ENCODE measurements around the gene TSR3. TPM values are rescaled to one million over a fixed set of nuclear protein-coding genes. Genes with fewer than 3 reads are reported as not detected.

TSR3 gene
- total RNA-seq, 2 experiments from 2014 or later = 48.5 to 50.7 TPM

DNA sequence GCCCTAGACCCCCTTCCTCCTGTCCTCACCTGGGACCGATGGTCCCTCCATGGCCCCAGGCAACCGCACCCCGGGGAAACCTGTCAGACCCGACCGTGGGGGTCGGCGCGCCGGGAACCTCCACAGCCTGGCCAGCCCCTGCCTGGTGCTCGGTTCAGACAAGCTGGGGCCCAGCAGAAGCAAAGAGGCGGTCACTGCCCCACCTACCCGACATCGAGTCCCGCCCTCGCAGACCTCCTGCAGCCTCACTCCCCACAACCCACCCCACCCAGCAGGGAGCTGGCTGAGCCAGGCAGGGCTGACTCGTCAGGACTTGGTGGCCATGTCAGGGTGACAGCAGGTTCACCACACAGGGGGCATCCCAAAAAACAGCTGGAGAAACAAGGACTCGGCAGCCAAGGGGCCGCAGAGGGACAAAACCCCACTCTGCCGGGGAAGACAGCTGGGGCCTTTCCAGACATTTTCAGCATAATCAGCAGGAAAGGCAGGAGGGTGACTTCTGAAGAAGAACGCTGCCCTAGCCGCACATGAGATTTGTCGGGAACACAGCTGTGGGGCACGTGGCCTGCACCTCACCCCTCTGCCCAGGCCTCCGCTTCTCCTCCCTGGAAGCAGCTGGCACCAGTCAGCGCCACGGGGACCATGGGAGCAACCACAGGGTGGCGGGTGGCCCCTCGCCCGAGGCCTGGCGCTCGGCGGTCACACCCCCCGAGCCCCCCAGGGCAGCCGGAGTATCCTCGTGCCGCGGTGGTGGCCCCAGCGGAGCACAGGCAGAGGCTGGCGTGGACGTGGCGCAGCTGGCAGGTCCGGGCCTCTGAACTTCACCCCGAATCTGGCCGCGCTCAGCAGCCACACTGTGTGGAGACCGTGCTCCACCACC, 23.0 kb upstream of the TSR3 start:
- Mint-ChIP-seq H3K4me3 (no peak overlapping the region), H3K4me1 (ENCODE audit: low read depth) (peaks cover 14% of the 10 kb centered on the region), H3K36me3 (ENCODE audit: low read depth) (peaks cover 4% of the 10 kb centered on the region), H3K27ac (no peak overlapping the region), H3K27me3 (ENCODE audit: low read depth) (no peaks in the 10 kb centered on the region), H3K9me3 (no peaks in the 10 kb centered on the region)
- intact Hi-C loops (cut with micrococcal nuclease) = loop anchor here (5.0 kb wide), 1 partner anchor 38 kb away; the partner anchor contains the start of gene UNKL
- CTCF ChIA-PET = no interaction called here
- DNase-seq = no peak

- DNase-seq = no peak
- CTCF ChIA-PET = interaction anchor here (0.6 to 1.1 kb wide), 2 partner anchors 12 to 33 kb away, joined by 3 read pairs; no protein-coding TSS in a partner anchor
- intact Hi-C loops (cut with micrococcal nuclease) = no loop called here
- no peaks in the 10 kb centered on the region for H3K9me3 Mint-ChIP-seq
- no peaks in the 10 kb centered on the region for H3K4me1 Mint-ChIP-seq (ENCODE audit: low read depth)
- H3K4me3 Mint-ChIP-seq = no peak overlapping the region
- H3K36me3 Mint-ChIP-seq (ENCODE audit: low read depth) = peaks cover 5% of the 10 kb centered on the region
- no peak overlapping the region for H3K27ac Mint-ChIP-seq
- no peaks in the 10 kb centered on the region for H3K27me3 Mint-ChIP-seq (ENCODE audit: low read depth)
These were observed 20.7 kb upstream of the TSR3 start for GRCh38 chr16:1372292-1372950.

DNA sequence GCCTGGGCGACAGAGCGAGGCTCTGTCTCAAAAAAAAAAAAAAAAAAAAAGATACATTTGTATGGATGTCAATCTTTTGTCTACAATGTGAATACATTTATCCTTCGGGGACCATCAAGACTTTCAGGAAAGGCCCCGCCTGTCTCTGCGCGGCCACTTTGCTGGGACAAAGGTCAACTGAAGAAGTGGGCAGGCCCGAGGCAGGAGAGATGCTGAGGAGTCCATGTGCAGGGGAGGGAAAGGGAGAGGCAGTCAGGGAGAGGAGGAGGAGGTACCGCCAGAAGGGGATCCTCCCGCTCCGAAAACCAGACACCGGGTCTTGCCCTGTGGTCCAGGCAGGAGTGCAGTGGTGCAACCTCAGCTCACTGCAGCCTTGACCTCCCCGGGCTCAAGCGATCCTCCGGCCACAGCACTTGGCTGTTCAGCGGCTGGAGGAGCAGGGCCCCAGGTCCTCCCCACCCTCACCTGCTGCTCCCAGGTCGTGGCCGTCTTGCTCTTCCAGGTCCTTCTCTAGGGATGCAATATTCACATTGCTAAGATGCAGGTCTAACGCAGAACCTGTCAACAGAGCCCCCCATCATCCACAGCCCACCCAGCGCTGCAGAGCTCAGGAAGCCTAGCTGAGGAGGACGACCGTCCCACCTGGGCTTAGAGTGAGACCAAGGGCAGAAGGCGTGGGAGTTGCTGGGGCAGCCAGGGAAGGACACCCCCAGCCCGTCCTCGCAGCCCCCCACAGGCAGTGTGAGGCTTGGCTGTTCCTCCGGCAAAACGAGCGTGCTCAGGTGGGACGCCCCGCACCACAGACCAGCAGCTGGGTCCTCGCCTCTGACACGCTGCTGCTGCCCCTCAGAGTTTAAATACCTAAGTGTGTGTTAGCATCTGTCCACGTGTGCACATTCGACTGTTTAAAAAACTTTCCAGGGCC, 19.6 kb upstream of the TSR3 start:
- no peaks in the 10 kb centered on the region for H3K4me1 Mint-ChIP-seq (ENCODE audit: low read depth)
- no peak overlapping the region for H3K4me3 Mint-ChIP-seq
- CTCF ChIA-PET = interaction anchor here (1.1 kb wide), 1 partner anchor 11 kb away, joined by 3 read pairs; no protein-coding TSS in a partner anchor
- no peaks in the 10 kb centered on the region for H3K27me3 Mint-ChIP-seq (ENCODE audit: low read depth)
- H3K36me3 Mint-ChIP-seq (ENCODE audit: low read depth) = peaks cover 7% of the 10 kb centered on the region
- no peak for DNase-seq
- H3K27ac Mint-ChIP-seq = no peak overlapping the region
- H3K9me3 Mint-ChIP-seq = no peaks in the 10 kb centered on the region
- intact Hi-C loops (cut with micrococcal nuclease) = no loop called here

DNA sequence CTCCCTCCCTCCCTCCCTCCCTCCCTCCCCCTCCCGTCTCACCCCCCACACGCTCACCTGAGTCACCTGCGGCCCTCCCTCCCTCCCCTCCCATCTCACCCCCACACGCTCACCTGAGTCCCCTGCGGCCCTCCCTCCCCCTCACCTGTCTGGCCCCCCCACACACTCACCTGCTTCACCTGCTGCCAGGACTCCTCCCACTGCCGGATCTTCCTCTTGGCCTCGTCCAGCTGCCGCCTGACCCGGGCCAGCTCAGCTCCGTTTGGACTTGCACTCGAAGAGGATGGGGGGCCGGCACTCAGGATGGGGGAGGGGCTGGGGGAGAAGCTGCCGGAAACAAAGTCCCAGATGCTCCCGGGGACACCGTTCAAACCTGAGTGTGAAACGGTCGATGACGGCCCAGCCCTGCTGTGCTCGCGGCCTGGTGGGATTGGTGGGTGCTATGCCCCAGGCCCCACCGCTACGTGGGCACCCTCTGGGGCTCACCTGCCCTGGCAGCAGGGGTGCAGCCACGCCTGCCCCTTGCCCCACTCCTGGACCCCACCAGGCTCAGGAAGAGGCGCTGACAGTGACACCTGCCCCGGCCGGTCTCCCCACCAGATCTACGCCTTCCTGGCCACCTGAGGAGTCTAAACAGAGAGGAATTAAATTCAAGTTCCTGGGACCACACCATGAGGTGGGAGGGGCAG, 16.0 kb upstream of the TSR3 start:
- H3K36me3 Mint-ChIP-seq (ENCODE audit: low read depth) = peaks cover 17% of the 10 kb centered on the region
- CTCF ChIA-PET = interaction anchor here (0.7 kb wide), 1 partner anchor 339 kb away, joined by 3 read pairs; the partner anchor contains the start of gene MAPK8IP3
- H3K4me1 Mint-ChIP-seq (ENCODE audit: low read depth) = peaks cover 2% of the 10 kb centered on the region
- intact Hi-C loops (cut with micrococcal nuclease) = no loop called here
- H3K27me3 Mint-ChIP-seq (ENCODE audit: low read depth) = no peaks in the 10 kb centered on the region
- H3K4me3 Mint-ChIP-seq = no peak overlapping the region
- H3K9me3 Mint-ChIP-seq = no peaks in the 10 kb centered on the region
- DNase-seq = no peak
- H3K27ac Mint-ChIP-seq = no peak overlapping the region

- CTCF ChIA-PET = interaction anchor here (0.7 kb wide), 1 partner anchor 339 kb away, joined by 3 read pairs; the partner anchor contains the start of gene MAPK8IP3
- intact Hi-C loops (cut with micrococcal nuclease) = no loop called here
- peaks cover 2% of the 10 kb centered on the region for H3K4me1 Mint-ChIP-seq (ENCODE audit: low read depth)
- no peak overlapping the region for H3K4me3 Mint-ChIP-seq
- no peaks in the 10 kb centered on the region for H3K9me3 Mint-ChIP-seq
- no peak overlapping the region for H3K27ac Mint-ChIP-seq
- H3K27me3 Mint-ChIP-seq (ENCODE audit: low read depth) = no peaks in the 10 kb centered on the region
- DNase-seq = no peak
- peaks cover 17% of the 10 kb centered on the region for H3K36me3 Mint-ChIP-seq (ENCODE audit: low read depth)
These were observed 15.1 kb upstream of the TSR3 start for GRCh38 chr16:1366712-1367299.

- H3K4me1 Mint-ChIP-seq (ENCODE audit: low read depth) = peaks cover 2% of the 10 kb centered on the region
- no peak overlapping the region for H3K27ac Mint-ChIP-seq
- CTCF ChIA-PET = no interaction called here
- H3K4me3 Mint-ChIP-seq = no peak overlapping the region
- no peaks in the 10 kb centered on the region for H3K9me3 Mint-ChIP-seq
- intact Hi-C loops (cut with micrococcal nuclease) = no loop called here
- H3K36me3 Mint-ChIP-seq (ENCODE audit: low read depth) = peaks cover 17% of the 10 kb centered on the region
- H3K27me3 Mint-ChIP-seq (ENCODE audit: low read depth) = no peaks in the 10 kb centered on the region
- DNase-seq = no peak
These were observed 14.5 kb upstream of the TSR3 start for GRCh38 chr16:1366060-1366711.

DNA sequence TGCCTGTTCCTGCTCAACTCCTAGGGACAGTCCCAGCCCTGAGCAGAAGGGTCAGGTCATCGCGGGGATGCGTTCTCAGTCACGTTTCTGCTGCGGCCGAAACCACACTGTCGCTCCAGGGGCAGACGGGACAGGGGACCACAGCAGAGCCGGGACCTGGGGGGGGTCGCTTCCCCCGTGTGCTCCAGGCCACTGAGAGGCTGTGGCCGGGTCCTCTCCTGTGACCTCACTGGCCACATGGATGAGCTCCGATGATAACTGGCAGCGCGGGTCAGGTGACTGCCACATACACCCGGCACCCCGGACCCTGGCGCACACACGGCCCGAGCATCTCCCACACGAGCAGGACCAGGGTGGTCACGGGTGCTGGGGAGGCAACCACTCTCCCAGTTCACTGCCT, 12.8 kb upstream of the TSR3 start:
- H3K9me3 Mint-ChIP-seq = no peaks in the 10 kb centered on the region
- no peak overlapping the region for H3K4me3 Mint-ChIP-seq
- peaks cover 18% of the 10 kb centered on the region for H3K36me3 Mint-ChIP-seq (ENCODE audit: low read depth)
- no peak for DNase-seq
- no peaks in the 10 kb centered on the region for H3K27me3 Mint-ChIP-seq (ENCODE audit: low read depth)
- intact Hi-C loops (cut with micrococcal nuclease) = no loop called here
- no peak overlapping the region for H3K27ac Mint-ChIP-seq
- H3K4me1 Mint-ChIP-seq (ENCODE audit: low read depth) = peaks cover 2% of the 10 kb centered on the region
- CTCF ChIA-PET = interaction anchor here (0.8 to 2.6 kb wide), 9 partner anchors 14 to 347 kb away, joined by 3 to 11 read pairs (median 3); no protein-coding TSS in a partner anchor

DNA sequence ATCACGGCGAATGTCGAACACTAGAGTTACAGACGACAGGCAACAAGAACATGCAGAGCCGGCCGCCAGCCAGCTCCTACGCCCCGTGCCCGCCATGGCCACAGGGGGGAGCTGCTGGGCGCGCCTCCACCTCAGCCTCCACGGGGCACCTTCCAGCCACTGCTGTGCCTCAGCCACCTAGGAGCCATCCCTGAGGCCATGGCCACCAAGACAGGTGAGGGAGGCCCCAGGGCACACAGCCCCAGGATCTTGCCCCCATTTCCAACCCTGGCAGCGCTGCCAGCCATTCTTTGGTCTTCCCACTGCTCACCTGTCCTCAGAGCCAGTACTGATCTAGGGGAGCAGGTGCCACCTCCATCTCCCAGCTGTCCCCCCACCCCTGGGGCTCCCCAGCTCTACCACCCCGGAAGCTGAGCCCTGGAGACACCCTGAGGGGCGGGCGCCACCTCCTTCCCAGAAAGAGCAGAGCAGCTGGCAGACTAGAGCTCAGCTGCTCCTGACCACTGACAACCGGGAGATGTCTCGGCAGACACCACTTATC, 11.9 kb upstream of the TSR3 start:
- Mint-ChIP-seq H3K27me3 (ENCODE audit: low read depth) (no peaks in the 10 kb centered on the region), H3K9me3 (no peaks in the 10 kb centered on the region), H3K4me1 (ENCODE audit: low read depth) (peaks cover 2% of the 10 kb centered on the region), H3K27ac (peak overlapping the region; percentile 46), H3K4me3 (no peak overlapping the region), H3K36me3 (ENCODE audit: low read depth) (peaks cover 17% of the 10 kb centered on the region)
- intact Hi-C loops (cut with micrococcal nuclease) = loop anchor here (1.0 kb wide), 3 partner anchors 45 to 175 kb away; no protein-coding TSS in a partner anchor
- peak; percentile 79 for DNase-seq
- CTCF ChIA-PET = interaction anchor here (0.6 to 2.6 kb wide), 19 partner anchors 10 to 776 kb away, joined by 3 to 11 read pairs (median 3); no protein-coding TSS in a partner anchor

GRCh38 chr16:1362807-1363206, 11.1 kb upstream of the TSR3 start:
- CTCF ChIA-PET = interaction anchor here (0.6 to 2.6 kb wide), 9 partner anchors 10 to 776 kb away, joined by 3 to 11 read pairs (median 3); no protein-coding TSS in a partner anchor
- no peak overlapping the region for H3K4me3 Mint-ChIP-seq
- peaks cover 5% of the 10 kb centered on the region for H3K4me1 Mint-ChIP-seq (ENCODE audit: low read depth)
- H3K9me3 Mint-ChIP-seq = no peaks in the 10 kb centered on the region
- H3K27me3 Mint-ChIP-seq (ENCODE audit: low read depth) = no peaks in the 10 kb centered on the region
- H3K36me3 Mint-ChIP-seq (ENCODE audit: low read depth) = peaks cover 14% of the 10 kb centered on the region
- no peak overlapping the region for H3K27ac Mint-ChIP-seq
- no peak for DNase-seq
- intact Hi-C loops (cut with micrococcal nuclease) = loop anchor here (1.0 kb wide), 3 partner anchors 45 to 175 kb away; no protein-coding TSS in a partner anchor

GRCh38 chr16:1361685-1362360, 10.1 kb upstream of the TSR3 start:
- intact Hi-C loops (cut with micrococcal nuclease) = no loop called here
- peaks cover 5% of the 10 kb centered on the region for H3K4me1 Mint-ChIP-seq (ENCODE audit: low read depth)
- no peaks in the 10 kb centered on the region for H3K27me3 Mint-ChIP-seq (ENCODE audit: low read depth)
- H3K4me3 Mint-ChIP-seq = no peak overlapping the region
- H3K9me3 Mint-ChIP-seq = no peaks in the 10 kb centered on the region
- no peak overlapping the region for H3K27ac Mint-ChIP-seq
- H3K36me3 Mint-ChIP-seq (ENCODE audit: low read depth) = peaks cover 14% of the 10 kb centered on the region
- no peak for DNase-seq
- CTCF ChIA-PET = interaction anchor here (0.7 to 2.6 kb wide), 3 partner anchors 9 to 177 kb away, joined by 4 to 11 read pairs (median 5); no protein-coding TSS in a partner anchor
